ENCODE results near the gene RPN2.
A peak's percentile ranks its signal among the peaks of the same experiment; 100 is the strongest.

The RPN2 gene

GRCh38 chr20:37243937-37244571, 64.9 kb downstream of the RPN2 start:
- DNase-seq = no peak

- DNase-seq = no peak
Measured at GRCh38 chr20:37244572-37244957, 65.4 kb downstream of the RPN2 start.

DNA sequence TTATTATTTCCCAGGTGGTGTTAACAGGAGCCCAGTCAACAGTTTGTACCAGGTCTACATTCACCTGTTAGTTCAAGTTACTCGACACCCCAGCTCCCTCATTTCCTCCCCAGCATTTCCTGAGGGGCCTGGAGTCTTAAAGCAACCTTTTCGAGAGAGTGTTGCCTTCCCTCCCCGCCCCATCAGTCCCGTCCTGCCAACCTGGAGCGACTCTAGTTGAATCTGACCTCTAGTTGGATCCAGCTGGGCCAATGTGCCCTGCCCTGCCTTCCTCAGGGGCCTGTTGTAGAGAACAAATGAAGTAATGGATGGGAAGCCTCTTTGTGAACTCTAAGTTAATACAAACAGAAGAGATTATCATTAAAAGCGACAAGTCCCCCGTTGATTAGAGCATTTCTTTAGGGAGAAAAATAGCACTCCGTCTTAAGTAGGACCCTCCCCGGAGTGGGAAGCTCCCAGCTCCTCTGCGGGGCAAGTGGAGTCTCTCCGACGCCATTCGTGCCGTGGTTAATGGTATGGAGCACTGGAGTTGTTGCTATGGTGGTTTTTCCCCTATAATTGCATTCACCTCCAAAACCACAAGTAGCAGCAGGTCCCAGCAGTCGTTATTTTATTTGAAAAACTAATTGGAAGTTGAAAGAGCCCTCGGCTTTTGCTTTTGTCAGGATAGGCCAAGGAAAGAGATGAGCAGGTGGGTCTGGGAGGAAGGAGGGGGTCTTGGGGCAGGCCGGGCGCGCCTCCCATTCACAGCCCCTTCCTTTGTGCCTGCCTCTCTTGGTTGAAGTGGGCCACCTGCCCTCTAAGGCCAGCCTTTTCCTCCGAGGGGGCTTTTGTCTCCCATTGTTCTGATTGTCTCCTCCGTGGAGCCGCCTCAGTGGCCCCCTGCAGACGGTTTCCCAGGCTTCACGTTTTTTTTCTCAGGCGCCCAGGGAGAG, 66.4 kb downstream of the RPN2 start:
- no peak for DNase-seq

GRCh38 chr20:37246736-37247135, 67.6 kb downstream of the RPN2 start:
- no peak for DNase-seq

DNA sequence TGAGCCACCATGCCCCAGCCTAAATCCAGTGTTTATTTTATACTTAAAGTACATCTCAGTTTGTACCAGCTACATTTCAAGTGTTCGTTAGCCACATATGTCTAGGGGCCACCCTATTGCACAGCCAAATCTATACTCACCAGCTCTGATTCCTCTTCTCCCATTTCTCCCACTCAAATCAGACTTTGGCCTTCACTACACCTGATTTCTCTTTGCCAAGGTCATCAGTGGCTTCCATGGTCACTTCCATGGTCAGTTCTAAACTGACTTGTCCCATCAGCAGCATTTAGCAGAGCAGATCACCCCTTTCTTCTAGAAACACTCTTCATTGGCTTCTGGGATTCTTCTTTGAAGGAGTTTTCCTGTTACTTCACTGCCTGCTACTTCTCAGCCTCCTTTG, 68.4 kb downstream of the RPN2 start:
- no peak for DNase-seq

GRCh38 chr20:37249304-37249703, 70.2 kb downstream of the RPN2 start:
- DNase-seq = no peak

GRCh38 chr20:37251825-37252477, 72.8 kb downstream of the RPN2 start:
- DNase-seq = no peak

DNA sequence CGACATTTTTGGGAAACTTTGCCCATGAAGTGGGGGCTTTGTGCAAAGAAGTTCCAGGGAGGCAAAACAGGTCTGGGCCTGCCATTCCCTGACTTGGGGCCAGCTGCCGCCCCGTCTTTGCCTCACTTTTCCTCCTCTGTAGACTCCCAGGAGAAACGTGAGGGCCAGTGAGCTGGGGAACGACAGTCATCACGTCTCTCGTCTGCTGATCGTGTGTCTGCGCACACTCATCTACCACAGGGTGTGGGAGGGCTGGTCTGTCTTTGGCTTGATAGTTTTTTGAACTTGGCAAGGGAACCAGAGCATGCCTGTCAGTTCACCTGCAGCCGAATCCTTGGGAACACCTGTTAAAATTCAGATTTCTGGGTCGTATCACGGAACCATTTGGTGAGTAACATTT, 74.0 kb downstream of the RPN2 start:
- no peak for DNase-seq

DNA sequence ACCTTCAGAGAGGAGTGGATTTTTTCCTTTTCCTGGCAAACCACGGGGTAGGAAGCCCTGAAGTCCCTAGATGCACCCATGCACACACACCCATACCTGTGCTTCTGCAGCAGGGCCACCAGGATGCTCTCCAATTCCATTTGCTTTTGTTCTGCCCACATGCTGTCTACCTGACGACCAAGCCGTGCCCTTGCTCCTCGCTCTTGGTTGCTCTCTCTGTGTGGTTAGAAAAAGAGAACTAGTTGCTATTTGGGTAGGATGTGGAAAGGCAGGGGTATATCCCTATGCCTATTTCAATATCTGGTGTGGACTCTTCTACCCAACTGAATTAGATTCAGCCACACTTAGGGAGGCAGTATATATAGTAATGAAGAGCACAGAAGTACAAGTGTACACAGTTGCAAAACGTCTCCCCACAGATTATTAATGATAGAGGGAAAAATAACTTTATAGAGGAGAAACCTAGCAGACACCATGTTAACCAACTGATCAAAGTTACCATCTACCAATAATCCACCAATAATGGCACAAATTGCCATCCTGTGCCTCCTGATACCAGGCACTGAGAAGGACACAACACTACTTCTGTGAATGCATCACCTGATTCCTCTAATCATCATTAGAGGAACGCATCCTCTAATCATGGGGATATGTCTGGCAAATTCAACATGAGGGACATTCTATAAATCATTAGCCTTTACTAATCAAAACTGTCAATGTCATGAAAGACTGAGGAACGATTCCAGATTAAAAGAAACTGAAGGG, 75.2 kb downstream of the RPN2 start:
- DNase-seq = no peak

DNA sequence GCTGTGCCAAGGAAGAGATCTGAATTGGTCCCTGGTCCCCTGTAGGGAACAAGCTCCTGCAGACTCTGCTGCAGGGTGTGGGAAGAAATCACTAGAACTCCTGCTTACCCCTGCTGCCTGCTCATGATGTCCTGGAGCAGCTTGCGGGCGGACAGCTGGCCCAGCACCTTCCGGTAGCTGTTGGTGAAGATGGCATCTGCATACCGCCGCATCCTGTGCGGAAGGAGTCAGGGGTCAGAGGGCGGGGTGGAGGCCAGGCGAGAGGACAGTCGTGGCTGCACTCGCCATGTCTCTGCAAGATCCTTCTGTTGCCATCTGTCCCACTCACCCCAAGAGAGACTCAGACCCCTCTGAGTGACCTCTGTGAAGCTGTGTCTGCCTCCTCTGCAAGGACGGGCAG, 77.2 kb downstream of the RPN2 start:
- no peak for DNase-seq

- DNase-seq = no peak
Measured at GRCh38 chr20:37257530-37257929, 78.4 kb downstream of the RPN2 start.

DNA sequence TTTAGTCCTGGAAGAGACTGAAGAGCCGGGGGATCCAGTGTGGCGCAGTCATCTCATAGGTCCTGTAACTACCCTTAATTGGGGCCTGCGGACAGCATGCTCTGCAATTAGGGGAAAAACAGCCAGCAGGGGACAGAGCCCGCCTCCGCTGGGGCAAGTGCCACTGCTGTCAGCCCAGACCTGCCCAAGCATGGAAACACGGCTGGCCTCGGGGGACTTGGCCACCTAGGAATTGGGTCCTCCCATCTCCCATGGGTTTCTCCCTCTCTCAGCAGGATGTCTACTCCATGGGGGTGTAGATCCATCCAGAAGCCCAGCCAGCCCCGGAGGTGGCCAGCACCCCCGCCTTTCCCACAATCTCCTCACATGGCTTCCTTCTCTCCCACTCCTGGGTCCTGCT, 78.9 kb downstream of the RPN2 start:
- DNase-seq = no peak

GRCh38 chr20:37259031-37259430, 79.9 kb downstream of the RPN2 start:
- no peak for DNase-seq

- no peak for DNase-seq
Measured at GRCh38 chr20:37259865-37260264, 80.7 kb downstream of the RPN2 start.

- DNase-seq = no peak
Measured at GRCh38 chr20:37260923-37261322, 81.8 kb downstream of the RPN2 start.

DNA sequence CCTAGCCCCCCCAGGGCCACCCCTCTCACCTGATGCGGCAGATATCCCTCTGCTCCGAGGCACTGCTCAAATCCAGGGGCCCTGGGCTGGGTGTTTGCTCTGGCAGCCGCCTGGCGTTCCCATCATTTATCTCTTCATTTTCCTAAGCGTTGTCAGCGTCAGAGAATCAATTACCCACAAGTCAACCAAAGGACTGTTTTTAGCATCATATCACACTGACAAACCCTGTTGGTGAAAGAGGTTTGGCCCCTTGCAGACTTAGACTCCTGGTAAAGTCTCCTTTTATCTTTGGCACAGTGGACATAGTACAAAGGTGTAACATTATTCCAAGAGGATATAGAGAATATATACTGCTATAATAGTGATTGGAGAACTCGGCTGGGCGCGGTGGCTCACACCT, 82.6 kb downstream of the RPN2 start, which contains the start of gene GHRH:
TSS of gene GHRH (minus strand) at position 101 of the 400 bp plus-strand sequence. CDS start 4,925 bp downstream, outside the sequence.
- no peak for DNase-seq

GRCh38 chr20:37262505-37262904, 83.4 kb downstream of the RPN2 start:
- no peak for DNase-seq

- no peak for DNase-seq
Measured at GRCh38 chr20:37263686-37264085, 84.6 kb downstream of the RPN2 start.

DNA sequence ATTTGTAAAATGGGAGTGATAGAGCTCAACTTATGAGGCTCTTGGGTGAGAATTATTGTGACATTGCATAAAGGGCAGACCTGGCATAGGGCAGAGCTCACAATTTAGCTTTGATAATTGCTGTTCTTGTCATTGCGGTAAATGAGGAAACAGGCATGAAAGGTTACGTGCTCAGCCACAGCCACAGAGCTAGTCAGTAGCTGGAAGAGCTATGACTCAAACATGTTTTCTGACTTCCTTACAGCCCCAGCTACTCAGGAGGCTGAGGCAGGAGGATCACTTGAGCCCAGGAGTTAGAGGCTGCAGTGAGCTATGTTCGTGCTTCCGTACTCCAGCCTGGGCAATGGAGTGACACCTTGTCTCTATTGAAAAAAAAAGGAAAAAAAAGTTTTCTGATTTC, 86.0 kb downstream of the RPN2 start:
- peak; percentile 80 for DNase-seq

DNA sequence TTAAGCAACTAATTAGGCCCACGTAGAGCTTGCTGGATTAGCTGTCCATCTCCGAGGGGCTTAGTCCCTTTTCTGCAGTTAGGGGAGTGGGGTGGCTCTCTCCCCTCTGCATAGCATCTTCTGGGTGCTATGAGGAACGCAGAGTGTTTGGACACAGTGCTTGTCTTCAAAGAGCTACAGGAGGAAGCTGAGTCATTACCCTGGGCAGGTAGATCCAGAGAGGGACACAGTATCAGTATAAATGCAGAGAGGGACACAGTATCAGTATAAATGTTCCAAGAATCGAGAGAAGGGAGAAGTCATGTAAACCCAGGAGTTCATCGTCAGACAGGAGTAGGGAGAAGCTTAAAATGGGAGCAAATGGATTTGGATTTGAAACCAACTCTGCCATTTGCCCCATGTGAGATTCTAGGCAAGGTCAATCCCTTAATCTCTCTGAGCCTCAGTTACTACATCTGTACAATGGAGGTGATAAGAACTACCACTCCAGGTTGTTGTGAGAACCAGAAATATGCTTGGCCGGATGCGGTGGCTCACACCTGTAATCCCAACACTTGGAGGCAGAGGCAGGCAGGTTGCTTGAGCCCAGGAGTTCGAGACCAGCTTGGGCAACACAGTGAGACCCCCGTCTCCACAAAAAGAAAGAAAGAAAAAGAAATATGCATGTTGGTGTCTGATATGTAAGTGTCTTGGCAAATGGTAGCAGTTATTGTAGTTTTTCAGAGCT, 88.0 kb downstream of the RPN2 start:
- DNase-seq = no peak

DNA sequence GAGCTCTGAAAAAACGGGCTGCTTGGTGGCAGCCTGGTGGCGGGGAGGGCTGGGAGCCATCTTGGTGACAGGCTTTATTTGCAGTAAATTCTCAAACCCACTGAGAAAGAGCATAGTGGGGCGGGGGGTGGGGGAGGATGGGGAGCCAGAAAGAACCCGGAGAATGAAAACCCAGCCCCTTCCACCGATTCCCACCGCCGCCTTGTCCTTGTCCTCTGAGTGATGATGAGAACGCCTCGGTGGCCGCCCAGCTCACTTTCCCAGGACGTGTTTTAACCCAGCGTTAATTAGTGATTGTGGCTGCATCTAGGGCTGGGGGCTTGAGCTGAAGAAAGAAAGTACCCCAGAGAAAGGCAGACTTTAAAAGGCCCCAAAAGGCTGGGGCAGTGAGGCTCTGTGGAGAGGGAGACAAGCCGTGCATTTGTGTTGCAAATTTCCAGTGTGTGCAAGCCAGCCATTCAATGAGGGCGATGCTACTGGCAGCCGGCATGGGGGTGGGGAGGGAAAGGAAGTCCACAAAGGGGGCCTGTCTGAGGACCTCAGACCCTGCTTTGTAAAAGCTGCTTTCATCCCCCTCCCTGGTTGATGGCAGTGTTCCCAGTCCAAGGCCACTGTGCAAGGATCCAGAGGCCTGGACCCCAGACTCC, 88.7 kb downstream of the RPN2 start:
- DNase-seq = no peak

All from hematopoietic multipotent progenitor cell treated with erythropoietin and hydrocortisone succinate and interleukin-3 and kit ligand, for 4 days (in vitro differentiated cells).